HEK293 (cell line): Measurements from ENCODE around the gene SLC26A11.
A peak's percentile ranks its signal among the peaks of the same experiment; 100 is the strongest.

Source experiments
- BCL11B ChIP-seq: fragments of 450-650 bp; formaldehyde crosslinking; IDR thresholded peaks from 2 replicates; pipeline ENCODE4 v1.5.1; 2016; ENCODE audit warnings: low read depth, missing biosample characterization, missing genetic modification characterization
- FEZF1 ChIP-seq: fragments of 450-650 bp; formaldehyde crosslinking; IDR thresholded peaks from 2 replicates; pipeline ENCODE4 v1.5.1; 2016; ENCODE audit warnings: missing biosample characterization, missing genetic modification characterization
- KLF8 ChIP-seq: fragments of 450-650 bp; formaldehyde crosslinking; IDR thresholded peaks from 2 replicates; pipeline ENCODE4 v1.5.1; 2016; ENCODE audit warnings: missing biosample characterization, missing genetic modification characterization
- KLF9 ChIP-seq: fragments of 450-650 bp; formaldehyde crosslinking; IDR thresholded peaks from 2 replicates; pipeline ENCODE4 v1.5.1; 2016; ENCODE audit warnings: missing biosample characterization, missing genetic modification characterization, low read depth
- MYNN ChIP-seq: fragments of 450-650 bp; formaldehyde crosslinking; IDR thresholded peaks from 2 replicates; pipeline ENCODE4 v1.5.1; 2016; ENCODE audit warnings: missing biosample characterization, missing genetic modification characterization, borderline replicate concordance
- PATZ1 ChIP-seq: fragments of 450-650 bp; formaldehyde crosslinking; IDR thresholded peaks from 2 replicates; pipeline ENCODE4 v1.5.1; 2016; ENCODE audit warnings: missing biosample characterization, missing genetic modification characterization
- PRDM10 ChIP-seq: fragments of 450-650 bp; formaldehyde crosslinking; IDR thresholded peaks from 2 replicates; pipeline ENCODE4 v1.5.1; 2016; ENCODE audit warnings: missing biosample characterization, missing genetic modification characterization
- SCRT2 ChIP-seq: fragments of 450-650 bp; formaldehyde crosslinking; IDR thresholded peaks from 2 replicates; pipeline ENCODE4 v1.5.1; 2016; ENCODE audit warnings: missing biosample characterization, missing genetic modification characterization
- SP2 ChIP-seq: fragments of 450-650 bp; formaldehyde crosslinking; IDR thresholded peaks from 2 replicates; pipeline ENCODE4 v1.5.1; 2016; ENCODE audit warnings: missing biosample characterization, missing genetic modification characterization
- YY1 ChIP-seq: fragments of 450-650 bp; formaldehyde crosslinking; IDR thresholded peaks from 2 replicates; pipeline ENCODE4 v1.5.1; 2018; ENCODE audit warnings: missing biosample characterization, missing genetic modification characterization
- ZBTB10 ChIP-seq: fragments of 450-650 bp; formaldehyde crosslinking; IDR thresholded peaks from 2 replicates; pipeline ENCODE4 v1.5.1; 2016; ENCODE audit warnings: missing biosample characterization, missing genetic modification characterization
- ZBTB49 ChIP-seq: fragments of 450-650 bp; formaldehyde crosslinking; IDR thresholded peaks from 2 replicates; pipeline ENCODE4 v1.5.1; 2016; ENCODE audit warnings: missing biosample characterization, missing genetic modification characterization, low read depth
- ZBTB8A ChIP-seq: fragments of 450-650 bp; formaldehyde crosslinking; IDR thresholded peaks from 2 replicates; pipeline ENCODE4 v1.5.1; 2016; ENCODE audit warnings: missing biosample characterization, missing genetic modification characterization
- ZFP3 ChIP-seq: fragments of 450-650 bp; formaldehyde crosslinking; IDR thresholded peaks from 2 replicates; pipeline ENCODE4 v1.5.1; 2016; ENCODE audit warnings: low read depth, missing biosample characterization, missing genetic modification characterization
- ZFP41 ChIP-seq: fragments of 450-650 bp; formaldehyde crosslinking; IDR thresholded peaks from 2 replicates; pipeline ENCODE4 v1.5.1; 2016; ENCODE audit warnings: missing biosample characterization, missing genetic modification characterization, borderline replicate concordance
- ZIC2 ChIP-seq: fragments of 450-650 bp; formaldehyde crosslinking; IDR thresholded peaks from 2 replicates; pipeline ENCODE4 v1.5.1; 2016; ENCODE audit warnings: missing biosample characterization, missing genetic modification characterization
- ZNF121 ChIP-seq: fragments of 450-650 bp; formaldehyde crosslinking; IDR thresholded peaks from 2 replicates; pipeline ENCODE4 v1.5.1; 2016; ENCODE audit warnings: missing biosample characterization, missing genetic modification characterization
- ZNF184 ChIP-seq: fragments of 450-650 bp; IDR thresholded peaks from 2 replicates; pipeline ENCODE4 v1.5.1; 2018; ENCODE audit warnings: missing biosample characterization, mild to moderate bottlenecking, missing genetic modification characterization
- ZNF2 ChIP-seq: fragments of 450-650 bp; formaldehyde crosslinking; IDR thresholded peaks from 2 replicates; pipeline ENCODE4 v1.5.1; 2016; ENCODE audit warnings: missing biosample characterization, missing genetic modification characterization
- ZNF280D ChIP-seq: fragments of 450-650 bp; formaldehyde crosslinking; IDR thresholded peaks from 2 replicates; pipeline ENCODE4 v1.5.1; 2016; ENCODE audit warnings: missing biosample characterization, missing genetic modification characterization
- ZNF366 ChIP-seq: fragments of 450-650 bp; formaldehyde crosslinking; conservative IDR thresholded peaks from 2 replicates; pipeline ENCODE4 v1.5.1; 2016; ENCODE audit warnings: missing biosample characterization, missing genetic modification characterization
- ZNF426 ChIP-seq: fragments of 450-650 bp; formaldehyde crosslinking; IDR thresholded peaks from 2 replicates; pipeline ENCODE4 v1.5.1; 2017; ENCODE audit warnings: missing biosample characterization, missing genetic modification characterization, mild to moderate bottlenecking, inconsistent platforms, moderate library complexity
- ZNF549 ChIP-seq: fragments of 450-650 bp; IDR thresholded peaks from 2 replicates; pipeline ENCODE4 v1.5.1; 2018; ENCODE audit warnings: missing biosample characterization, missing genetic modification characterization, mild to moderate bottlenecking, inconsistent platforms, moderate library complexity
- ZNF670 ChIP-seq: fragments of 450-650 bp; formaldehyde crosslinking; IDR thresholded peaks from 2 replicates; pipeline ENCODE4 v1.5.1; 2016; ENCODE audit warnings: missing biosample characterization, missing genetic modification characterization, low read depth
- ZNF704 ChIP-seq: fragments of 450-650 bp; formaldehyde crosslinking; IDR thresholded peaks from 2 replicates; pipeline ENCODE4 v1.5.1; 2016; ENCODE audit warnings: missing biosample characterization, missing genetic modification characterization

The SLC26A11 gene

GRCh38 chr17:80259457-80260068, 39.3 kb downstream of the SLC26A11 start (continued):
- TF ChIP-seq KLF9 (tag by site-specific recombination): peak; percentile 22; the same call in 1 of the 2 replicates
- TF ChIP-seq ZBTB10: 0 out of 2 replicates have a peak, but pooled peaks have one; percentile 42
- TF ChIP-seq PATZ1 (tag by site-specific recombination): peak; percentile 28
- peak; percentile 53 for TF ChIP-seq ZNF366 (tag by site-specific recombination)
- TF ChIP-seq ZNF2 (tag by site-specific recombination): no peak
- no peak for TF ChIP-seq SCRT2 (tag by site-specific recombination)
- no peak for TF ChIP-seq ZNF549 (tag by site-specific recombination)
- no peak for TF ChIP-seq ZNF670 (tag by site-specific recombination)
- peak; percentile 89 for TF ChIP-seq PRDM10 (tag by site-specific recombination)
- no peak for TF ChIP-seq MYNN (tag by site-specific recombination)
- TF ChIP-seq ZIC2 (tag by site-specific recombination): no peak
- TF ChIP-seq ZNF280D (tag by site-specific recombination): no peak
- peak; percentile 26; the same call in 1 of the 2 replicates for TF ChIP-seq KLF8 (tag by site-specific recombination)
- TF ChIP-seq ZFP41: no peak
- TF ChIP-seq ZNF184 (tag by site-specific recombination): no peak
- TF ChIP-seq ZFP3 (tag by site-specific recombination): no peak
- TF ChIP-seq ZNF426 (tag by site-specific recombination): no peak
- TF ChIP-seq BCL11B (tag by site-specific recombination): no peak
- no peak for TF ChIP-seq FEZF1 (tag by site-specific recombination)
- no peak for TF ChIP-seq ZBTB49 (tag by site-specific recombination)
- TF ChIP-seq ZNF121: peak; percentile 97
- no peak for TF ChIP-seq ZNF704 (tag by site-specific recombination)
- no peak for TF ChIP-seq YY1
- no peak for TF ChIP-seq ZBTB8A (tag by site-specific recombination)
- no peak for TF ChIP-seq SP2 (tag by site-specific recombination)
